Esophagus (tissue), 2 donors: ENCODE results near the gene CX3CL1. TPM values are rescaled to one million over a fixed set of nuclear protein-coding genes. Genes with fewer than 3 reads are reported as not detected.
A peak's percentile ranks its signal among the peaks of the same experiment; 100 is the strongest.

Experiments used
- H3K27ac ChIP-seq, 2 donors: one replicate each; pipeline ENCODE4 v1.5.1; 2013; ENCODE audit warnings: low read depth in 2 of 2, mild to moderate bottlenecking in 2 of 2, inconsistent platforms in 1 of 2, low read length in 1 of 2, moderate library complexity in 1 of 2
- H3K27me3 ChIP-seq, 2 donors: one replicate each; pipeline ENCODE4 v1.6.1; 2013; ENCODE audit warnings: low read length in 2 of 2, control low read depth in 1 of 2, mild to moderate bottlenecking in 1 of 2; ENCODE audit not compliant: insufficient read depth in 2 of 2, control insufficient read depth in 1 of 2
- H3K36me3 ChIP-seq, 2 donors: one replicate each; pipeline ENCODE4 v1.6.1; 2013; ENCODE audit warnings: low read length in 1 of 2; ENCODE audit not compliant: control insufficient read depth in 2 of 2, insufficient read depth in 2 of 2
- H3K4me1 ChIP-seq, 2 donors: one replicate each; pipeline ENCODE4 v1.6.1; 2013; ENCODE audit warnings: low read length in 1 of 2; ENCODE audit not compliant: control insufficient read depth in 2 of 2, insufficient read depth in 2 of 2
- H3K4me3 ChIP-seq, 2 donors: one replicate each; pipeline ENCODE4 v1.5.1; 2013; ENCODE audit warnings: low read length in 2 of 2, mild to moderate bottlenecking in 2 of 2, low read depth in 1 of 2, moderate library complexity in 1 of 2
- H3K9me3 ChIP-seq, 2 donors: one replicate each; pipeline ENCODE4 v1.6.1; 2013; ENCODE audit warnings: mild to moderate bottlenecking in 2 of 2, low read depth in 1 of 2, low read length in 1 of 2, moderate library complexity in 1 of 2; ENCODE audit not compliant: control insufficient read depth in 2 of 2, insufficient read depth in 1 of 2
- WGBS, 2 donors: extraction: QIAGEN DNeasy Blood & Tissue Kit; methylation state at CpG; one replicate each; pipeline ENCODE4 v1.1.7; 2013; 5-methylcytosine and 5-hydroxymethylcytosine counted together
- polyA plus RNA-seq, 2 donors: library from polyadenylated mRNA; stranded (reverse); fragments of 200-250 nt; gene quantifications; one replicate each; pipeline ENCODE4 v1.2.3, GENCODE V29; 2013
- donor health status: healthy with polysubstance abuse.
- donor health status: Bipolar disorder and iron deficiency.

The CX3CL1 gene
- polyA plus RNA-seq, 2 donors = 5.0 to 5.9 TPM

DNA sequence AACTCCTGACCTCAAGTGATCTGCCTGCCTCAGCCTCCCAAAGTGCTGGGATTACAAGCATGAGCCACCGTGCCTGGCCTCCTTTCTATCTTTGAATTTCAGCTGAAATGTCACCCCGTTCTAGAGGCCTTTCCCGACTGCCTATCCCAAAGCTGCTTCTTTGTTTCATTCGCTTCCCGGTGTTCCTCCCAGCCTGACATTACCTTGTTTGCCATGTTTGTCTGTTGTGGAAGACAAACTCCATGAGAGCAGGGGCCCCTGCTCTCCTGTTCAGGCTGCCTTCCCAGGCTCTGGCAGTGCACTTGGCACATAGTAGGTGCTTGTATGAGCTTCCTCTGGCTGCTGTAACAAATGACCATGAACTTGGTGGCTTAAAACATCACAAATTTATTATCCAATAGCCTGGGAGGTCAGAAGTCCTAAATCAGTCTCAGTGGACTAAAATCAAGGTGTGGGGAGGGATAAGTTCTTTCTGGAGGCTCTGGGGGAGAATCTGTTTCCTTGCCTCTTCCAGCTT, 16.3 kb upstream of the CX3CL1 start:
- Histone ChIP-seq H3K27me3 (no peaks in the 10 kb centered on the region), H3K4me1 (peaks cover 4 to 11% of the 10 kb centered on the region in 2 donors), H3K4me3 (no peak overlapping the region), H3K27ac (no peak overlapping the region), H3K9me3 (no peaks in the 10 kb centered on the region), H3K36me3 (no peaks in the 10 kb centered on the region)
- 86% methylated on average over 5 of the region's 5 CpGs for WGBS, 2 donors

DNA sequence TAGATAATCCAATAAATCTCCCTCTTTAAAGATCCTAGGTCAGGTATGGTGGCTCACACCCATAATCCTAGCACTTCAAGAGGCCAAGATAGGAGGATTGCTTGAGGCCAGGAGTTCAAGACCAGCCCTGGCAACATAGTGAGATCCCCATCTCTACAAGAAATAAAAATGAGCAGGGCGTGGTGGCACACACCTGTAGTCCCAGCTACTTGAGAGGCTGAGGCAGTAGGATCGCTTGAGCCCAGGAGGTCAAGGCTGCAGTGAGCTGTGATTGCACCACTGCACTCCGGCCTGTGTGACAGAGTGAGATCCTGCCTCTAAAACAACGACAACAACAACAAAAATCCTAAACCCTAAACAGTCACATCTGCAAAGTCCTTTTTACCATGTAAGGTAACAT, 15.7 kb upstream of the CX3CL1 start:
- Histone ChIP-seq H3K36me3 (no peaks in the 10 kb centered on the region), H3K9me3 (no peaks in the 10 kb centered on the region), H3K27me3 (no peaks in the 10 kb centered on the region), H3K27ac (no peak overlapping the region), H3K4me1 (peaks cover 4 to 13% of the 10 kb centered on the region in 2 donors), H3K4me3 (no peak overlapping the region)
- 83 to 88% methylated on average over 4 of the region's 4 CpGs for WGBS, 2 donors

DNA sequence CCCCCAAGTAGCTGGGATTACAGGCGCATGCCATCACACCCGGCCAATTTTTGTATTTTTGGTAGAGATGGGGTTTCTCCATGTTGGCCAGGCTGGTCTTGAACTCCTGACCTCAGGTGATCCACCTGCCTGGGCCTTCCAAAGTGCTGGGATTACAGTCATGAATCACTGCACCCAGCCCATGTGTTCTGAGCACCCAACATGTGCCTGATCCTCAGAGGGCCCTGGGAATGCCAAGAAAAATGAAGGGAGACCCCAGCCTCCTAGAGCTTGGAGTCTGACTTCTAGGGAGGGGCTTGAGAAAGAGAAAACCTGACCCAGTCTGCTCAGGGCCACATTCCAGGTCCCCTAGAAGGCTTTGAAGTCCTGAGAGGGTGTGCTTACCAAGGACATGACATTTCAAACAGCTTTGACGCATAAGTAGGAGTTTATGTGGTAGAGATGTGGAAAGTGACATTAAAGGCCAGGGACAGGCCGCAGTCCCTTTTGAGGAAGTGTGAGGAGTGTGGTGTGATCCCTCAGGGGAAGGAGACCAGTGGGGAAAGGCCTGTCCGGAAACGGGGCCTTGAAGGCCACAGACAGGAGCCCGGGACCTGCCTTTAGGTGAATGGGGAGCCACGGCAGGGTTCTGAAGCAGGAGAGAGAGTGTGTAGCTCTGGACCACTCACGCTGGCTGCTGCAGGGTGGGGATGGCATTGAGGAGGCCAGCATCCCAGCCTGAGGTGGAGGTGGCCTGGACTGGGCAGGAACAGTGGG, 14.8 kb upstream of the CX3CL1 start:
- Histone ChIP-seq H3K9me3 (no peaks in the 10 kb centered on the region), H3K4me3 (no peak overlapping the region), H3K4me1 (peaks cover 4 to 15% of the 10 kb centered on the region in 2 donors), H3K36me3 (no peaks in the 10 kb centered on the region), H3K27me3 (no peaks in the 10 kb centered on the region), H3K27ac (no peak overlapping the region)
- 87% methylated on average over 9 of the region's 9 CpGs for WGBS, 2 donors

DNA sequence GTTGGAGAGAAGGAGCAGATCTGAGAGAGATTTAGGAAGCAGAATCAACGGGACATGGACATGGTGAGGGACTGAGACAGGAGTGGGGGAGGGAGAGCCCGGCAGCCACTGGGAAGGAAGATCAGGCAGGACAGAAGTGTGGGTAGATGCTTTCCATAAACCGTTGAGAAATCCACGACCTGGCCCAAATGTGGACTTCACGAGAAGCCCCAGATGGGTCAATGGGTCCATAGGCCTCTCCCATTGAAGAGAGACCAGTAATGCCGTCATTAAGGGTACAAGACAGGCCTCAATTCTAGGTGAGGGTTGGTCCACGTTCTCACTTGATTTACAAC, 14.2 kb upstream of the CX3CL1 start:
- peaks cover 4 to 15% of the 10 kb centered on the region in 2 donors for H3K4me1 ChIP-seq
- H3K27me3 ChIP-seq = no peaks in the 10 kb centered on the region
- 89 to 90% methylated on average over 7 of the region's 7 CpGs for WGBS, 2 donors
- no peak overlapping the region for H3K27ac ChIP-seq
- H3K36me3 ChIP-seq = no peaks in the 10 kb centered on the region
- H3K4me3 ChIP-seq = no peak overlapping the region
- no peaks in the 10 kb centered on the region for H3K9me3 ChIP-seq

DNA sequence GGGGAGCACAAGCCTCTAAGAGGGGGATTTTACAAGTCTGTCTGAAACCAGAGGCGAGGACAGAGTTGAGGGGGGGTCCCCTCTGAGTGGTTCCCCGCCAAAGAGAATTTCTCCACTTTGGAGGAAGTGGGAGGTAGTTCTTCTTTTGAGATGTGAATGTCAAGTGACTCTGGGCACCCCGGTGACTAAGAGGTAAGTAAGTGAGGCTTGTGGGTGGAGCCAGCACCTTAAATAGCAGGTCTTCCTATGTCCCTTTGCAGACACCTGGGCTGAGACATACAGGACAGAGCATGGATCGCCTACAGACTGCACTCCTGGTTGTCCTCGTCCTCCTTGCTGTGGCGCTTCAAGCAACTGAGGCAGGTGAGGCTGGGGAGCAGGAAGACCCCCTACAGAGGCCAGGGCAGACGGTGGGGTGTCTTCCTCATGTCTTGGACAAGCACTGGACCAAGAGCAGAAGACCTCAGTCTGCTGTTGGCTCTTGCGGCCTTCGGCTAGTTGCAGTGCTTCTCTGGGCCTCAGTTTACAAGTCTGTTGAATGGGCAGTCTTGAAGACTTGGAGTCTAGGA, 13.7 kb upstream of the CX3CL1 start, which contains the start of gene CCL22:
TSS of gene CCL22 (plus strand) at position 257 of the 569 bp plus-strand sequence. CDS start at position 291, 34 bp downstream.
- H3K4me3 ChIP-seq = no peak within 1 kb of the TSS
- no peak within 1 kb of the TSS for H3K27ac ChIP-seq
- H3K9me3 ChIP-seq = no peaks in the 10 kb centered on the region
- H3K27me3 ChIP-seq = no peaks in the 10 kb centered on the region
- no peaks in the 10 kb centered on the region for H3K36me3 ChIP-seq
- H3K4me1 ChIP-seq = peaks cover 4 to 19% of the 10 kb centered on the region in 2 donors
- 82 to 85% methylated on average over 9 of the region's 9 CpGs for WGBS, 2 donors

DNA sequence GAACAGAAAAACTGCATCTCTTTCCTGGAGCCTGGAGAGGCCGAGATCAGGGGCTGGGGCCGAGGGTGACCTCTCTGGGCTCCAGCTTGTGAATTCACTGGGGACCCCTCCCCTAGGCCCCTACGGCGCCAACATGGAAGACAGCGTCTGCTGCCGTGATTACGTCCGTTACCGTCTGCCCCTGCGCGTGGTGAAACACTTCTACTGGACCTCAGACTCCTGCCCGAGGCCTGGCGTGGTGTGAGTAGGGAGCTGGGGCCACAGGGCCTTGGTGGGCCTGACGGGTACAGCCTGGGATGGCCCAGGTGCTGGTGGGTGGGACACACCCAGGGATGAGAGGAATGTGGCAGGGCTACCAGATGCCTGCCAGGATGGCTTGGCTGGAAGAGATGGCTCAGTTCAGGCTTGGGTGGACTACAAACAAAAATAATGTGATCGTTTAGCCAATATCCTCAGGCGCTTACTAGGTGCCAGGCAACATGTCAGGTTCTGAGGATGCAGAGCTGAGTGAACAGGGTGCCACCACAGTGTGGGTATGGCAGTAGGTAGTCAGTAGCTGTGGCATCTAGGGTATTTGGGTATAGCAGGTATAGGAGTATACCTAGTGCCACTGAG, 11.9 kb upstream of the CX3CL1 start:
- no peaks in the 10 kb centered on the region for H3K9me3 ChIP-seq
- no peak overlapping the region for H3K27ac ChIP-seq
- no peaks in the 10 kb centered on the region for H3K27me3 ChIP-seq
- H3K4me1 ChIP-seq = peaks cover 4 to 19% of the 10 kb centered on the region in 2 donors
- H3K36me3 ChIP-seq = no peaks in the 10 kb centered on the region
- H3K4me3 ChIP-seq = no peak overlapping the region
- 62 to 78% methylated on average over 16 of the region's 16 CpGs for WGBS, 2 donors

DNA sequence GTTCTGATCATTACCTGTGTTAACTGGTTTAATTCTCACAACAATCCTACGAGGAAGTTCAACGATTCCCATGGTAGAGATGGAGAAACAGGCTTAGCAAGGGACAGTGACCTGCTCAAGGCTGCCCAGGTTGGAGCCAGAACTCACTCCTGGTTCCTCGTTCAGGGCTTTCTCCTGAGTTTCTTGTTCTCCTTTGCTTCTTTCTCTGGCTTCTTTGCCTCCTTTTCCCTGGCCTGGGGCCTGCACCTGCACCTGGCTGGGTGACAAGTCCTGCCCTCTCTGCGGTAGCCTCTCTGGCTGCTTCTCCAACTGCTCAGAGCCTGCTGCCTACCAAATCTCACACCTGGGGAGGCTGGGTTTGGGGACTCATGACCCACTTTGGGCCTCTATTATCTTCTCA, 10.9 kb upstream of the CX3CL1 start:
- 43 to 47% methylated on average over 4 of the region's 4 CpGs for WGBS, 2 donors

DNA sequence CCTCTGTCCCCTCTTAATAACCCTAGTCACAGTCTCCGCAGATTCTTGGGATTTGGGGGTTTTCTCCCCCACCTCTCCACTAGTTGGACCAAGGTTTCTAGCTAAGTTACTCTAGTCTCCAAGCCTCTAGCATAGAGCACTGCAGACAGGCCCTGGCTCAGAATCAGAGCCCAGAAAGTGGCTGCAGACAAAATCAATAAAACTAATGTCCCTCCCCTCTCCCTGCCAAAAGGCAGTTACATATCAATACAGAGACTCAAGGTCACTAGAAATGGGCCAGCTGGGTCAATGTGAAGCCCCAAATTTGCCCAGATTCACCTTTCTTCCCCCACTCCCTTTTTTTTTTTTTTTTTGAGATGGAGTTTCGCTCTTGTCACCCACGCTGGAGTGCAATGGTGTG, 8.1 kb upstream of the CX3CL1 start:
- 95% methylated on average over 3 of the region's 3 CpGs for WGBS, 2 donors
- H3K4me3 ChIP-seq = no peak overlapping the region
- peaks cover 0 to 15% of the 10 kb centered on the region in 2 donors for H3K4me1 ChIP-seq
- H3K9me3 ChIP-seq = no peaks in the 10 kb centered on the region
- no peak overlapping the region for H3K27ac ChIP-seq
- H3K27me3 ChIP-seq = no peaks in the 10 kb centered on the region
- no peaks in the 10 kb centered on the region for H3K36me3 ChIP-seq

More for the DNA sequence above, 10.9 kb upstream of the CX3CL1 start:
- Histone ChIP-seq H3K27ac (peak overlapping the region; percentile 20 to 67), H3K4me3 (no peak overlapping the region), H3K36me3 (no peaks in the 10 kb centered on the region), H3K4me1 (peaks cover 4 to 19% of the 10 kb centered on the region in 2 donors), H3K9me3 (no peaks in the 10 kb centered on the region), H3K27me3 (no peaks in the 10 kb centered on the region)

DNA sequence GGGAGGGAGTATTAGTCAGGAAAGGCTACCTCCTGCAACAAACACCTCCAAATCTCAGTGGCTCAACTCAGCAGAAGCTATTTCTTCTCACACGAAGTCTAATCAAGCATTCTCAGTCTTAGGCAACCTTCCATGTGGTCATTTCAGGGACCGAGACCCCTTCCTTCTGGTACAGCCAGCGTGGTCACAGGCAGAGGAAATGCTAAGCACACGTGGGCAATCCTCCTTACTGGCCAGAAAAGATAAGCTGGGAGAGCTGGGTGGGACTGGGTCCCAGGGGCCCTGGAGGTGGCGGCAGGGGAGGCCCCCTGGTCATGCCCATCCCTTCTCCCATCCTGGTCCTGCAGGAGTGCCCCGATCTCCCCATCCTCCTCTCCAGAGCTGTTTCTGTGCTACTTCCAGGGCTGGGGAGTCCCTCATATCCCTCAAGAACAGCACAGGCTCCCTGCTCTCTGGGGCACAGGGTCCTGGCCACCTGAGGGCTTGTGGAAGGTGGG, 5.7 kb upstream of the CX3CL1 start:
- Histone ChIP-seq H3K9me3 (no peaks in the 10 kb centered on the region), H3K4me3 (no peak overlapping the region), H3K27me3 (no peaks in the 10 kb centered on the region), H3K36me3 (no peaks in the 10 kb centered on the region), H3K27ac (peak overlapping the region in 1 of 2 donors; percentile 40), H3K4me1 (peaks cover 0 to 6% of the 10 kb centered on the region in 2 donors)
- 63 to 64% methylated on average over 6 of the region's 6 CpGs for WGBS, 2 donors
